Activated T-cell treated with anti-CD3 and anti-CD28 coated beads for 24 hours (primary cell): ENCODE results near the gene BCDIN3D.

Experiments used
- DNase-seq: peaks from one replicate; pipeline ENCODE4 v3.0.0-alpha.2; 2020; ENCODE audit warnings: low read depth

Gene BCDIN3D

DNA sequence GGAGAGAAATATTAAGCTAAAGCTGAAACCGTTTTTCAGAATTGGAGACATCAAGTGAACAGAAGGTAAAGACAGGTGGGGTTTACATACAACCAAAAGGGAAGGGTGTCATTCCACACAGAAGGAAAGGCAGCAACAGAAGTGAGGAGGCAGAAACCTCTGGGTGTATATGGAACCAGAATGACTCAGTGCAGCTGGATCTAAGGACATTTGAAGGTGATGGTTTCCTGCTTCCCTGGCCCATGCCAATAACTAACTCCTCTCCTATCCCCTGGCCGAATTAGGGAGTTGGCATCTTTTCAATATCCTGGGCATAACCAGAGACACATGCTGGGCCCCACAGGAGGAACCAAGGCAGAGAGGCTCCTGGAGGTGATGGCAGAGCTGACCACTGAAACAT, 23.1 kb downstream of the BCDIN3D start:
- no peak for DNase-seq

DNA sequence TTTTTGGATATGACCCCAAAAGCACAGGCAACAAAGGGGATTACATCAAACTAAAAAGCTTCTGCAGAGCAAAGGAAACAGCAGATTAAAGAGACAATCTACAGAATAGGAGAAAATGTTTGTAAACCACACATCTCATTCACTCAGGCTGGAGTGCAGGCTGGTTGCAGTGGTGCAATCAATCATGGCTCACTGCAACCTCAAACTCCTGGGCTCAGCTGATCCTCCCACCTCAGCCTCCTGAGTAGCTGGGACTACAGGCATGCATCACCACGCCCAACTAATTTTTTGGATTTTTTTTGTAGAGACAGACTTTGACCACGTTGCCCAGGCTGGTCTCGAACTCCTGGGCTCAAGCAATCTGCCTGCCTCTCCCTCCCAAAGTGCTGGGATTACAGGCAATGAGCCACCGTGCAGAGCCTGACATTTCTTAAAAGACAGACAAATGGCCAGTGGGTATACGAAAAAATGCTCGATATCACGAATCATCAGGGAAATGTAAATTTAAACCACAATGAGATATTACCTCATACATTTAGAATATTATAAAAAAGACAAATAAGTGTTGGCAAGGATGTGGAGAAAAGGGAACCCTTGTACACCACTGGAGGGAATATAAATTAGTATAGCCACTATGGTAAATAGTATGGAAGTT, 24.5 kb downstream of the BCDIN3D start:
- no peak for DNase-seq

DNA sequence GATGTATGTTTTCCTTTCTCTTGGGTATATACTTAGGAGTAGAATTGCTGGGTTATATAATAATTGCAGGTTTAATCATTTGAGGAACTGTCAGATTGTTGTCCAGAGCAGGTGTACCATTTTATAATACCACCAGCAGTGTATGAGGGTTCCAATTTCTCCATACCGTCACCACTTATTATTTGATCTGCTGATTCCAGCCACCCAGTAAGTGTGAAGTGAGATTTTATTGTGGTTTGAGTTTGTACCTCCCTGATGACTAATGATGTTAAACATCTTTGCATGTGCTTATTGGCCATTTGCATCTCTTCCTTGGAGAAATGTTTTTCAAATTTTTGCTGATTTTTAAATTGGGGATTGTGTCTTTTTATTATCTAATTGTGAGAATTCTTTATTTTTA, 29.8 kb downstream of the BCDIN3D start:
- no peak for DNase-seq

DNA sequence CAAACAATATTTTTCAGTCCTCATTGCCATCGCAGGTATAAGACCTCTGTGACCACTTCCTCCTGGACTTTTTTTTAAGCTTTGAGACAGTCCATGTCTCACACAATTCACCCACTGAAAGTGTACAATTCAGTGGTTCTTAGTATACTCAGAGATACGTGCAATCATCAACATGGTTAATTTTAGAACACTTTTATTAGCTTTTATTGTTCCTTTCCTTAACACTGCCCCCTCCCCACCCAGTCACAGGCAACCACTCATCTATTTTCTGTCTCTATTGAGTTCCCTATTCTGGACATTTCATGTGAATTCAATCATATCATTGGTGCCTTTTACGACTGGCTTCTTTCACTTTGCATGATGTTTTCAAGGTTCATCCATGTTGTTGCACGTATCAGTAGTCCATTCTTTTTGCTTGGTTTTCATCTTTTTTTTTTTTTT, 30.9 kb downstream of the BCDIN3D start:
- DNase-seq: no peak

DNA sequence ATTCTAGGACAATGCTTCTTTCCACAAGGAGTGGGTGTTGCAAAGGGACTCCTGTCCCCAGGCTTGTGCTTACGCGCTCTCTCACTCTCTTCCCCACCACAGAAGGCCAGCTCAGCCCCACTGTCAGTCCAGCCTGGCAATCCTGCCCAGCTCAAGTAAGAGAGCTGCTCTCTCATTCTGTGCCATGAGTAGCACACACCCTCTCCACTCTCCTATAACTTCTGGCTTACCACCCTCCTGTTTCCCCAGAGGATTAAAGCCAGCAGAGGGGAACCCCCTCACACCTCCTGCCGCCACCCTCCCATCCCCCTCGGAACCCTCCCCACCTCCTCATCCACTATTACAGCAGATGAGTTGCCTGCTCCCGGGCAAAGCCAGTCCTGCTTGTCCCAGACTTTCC, 31.8 kb downstream of the BCDIN3D start:
- DNase-seq: no peak

DNA sequence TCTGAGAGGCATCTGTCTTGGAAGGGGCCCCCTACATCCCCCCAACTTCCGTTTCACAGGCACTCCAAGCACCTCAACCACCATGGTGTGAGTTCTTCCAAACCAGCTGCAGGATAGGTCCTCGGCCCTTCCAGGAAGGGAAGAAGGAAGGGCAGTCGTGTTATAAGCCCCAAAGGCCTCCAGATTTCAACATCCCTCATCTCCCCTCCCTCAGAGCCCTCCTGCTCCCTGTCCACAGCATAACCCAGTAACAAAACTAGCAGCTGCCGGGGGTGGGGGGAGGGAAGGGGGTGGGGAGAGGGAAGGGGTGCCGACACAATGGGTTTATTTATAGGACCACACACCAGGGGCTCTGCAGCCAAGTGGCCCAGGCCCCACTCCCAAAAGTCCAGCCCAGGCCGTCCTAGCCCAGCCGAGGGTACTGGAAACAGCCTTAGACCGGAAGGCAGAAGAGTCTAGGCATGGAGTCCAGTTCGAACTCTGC, 33.0 kb downstream of the BCDIN3D start:
- DNase-seq: no peak

DNA sequence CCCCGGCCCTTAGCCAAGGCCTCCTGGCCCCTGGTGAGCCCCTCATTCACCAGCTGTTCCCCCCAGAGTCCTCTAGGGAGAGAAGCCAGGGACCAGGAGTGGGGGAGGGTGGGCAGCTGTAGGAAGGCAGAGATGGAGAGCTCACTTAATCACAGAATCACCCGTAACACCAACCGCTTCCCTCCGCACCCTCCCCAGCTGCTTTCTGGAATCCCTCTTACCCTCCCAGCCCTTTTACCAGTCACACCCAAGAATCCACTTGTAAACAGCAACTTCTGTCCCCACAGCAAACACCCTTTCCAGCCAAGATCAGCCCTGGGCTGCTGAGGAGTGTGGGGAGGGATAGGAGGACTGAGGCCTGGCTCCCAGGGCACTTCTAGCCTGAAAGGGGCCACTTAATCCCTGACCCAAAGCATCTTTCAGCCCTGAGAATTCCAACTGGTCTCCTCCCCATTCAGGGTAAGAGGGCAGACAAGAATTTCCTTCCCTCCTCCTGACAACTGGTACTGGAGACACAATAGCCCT, 33.5 kb downstream of the BCDIN3D start:
- no peak for DNase-seq

DNA sequence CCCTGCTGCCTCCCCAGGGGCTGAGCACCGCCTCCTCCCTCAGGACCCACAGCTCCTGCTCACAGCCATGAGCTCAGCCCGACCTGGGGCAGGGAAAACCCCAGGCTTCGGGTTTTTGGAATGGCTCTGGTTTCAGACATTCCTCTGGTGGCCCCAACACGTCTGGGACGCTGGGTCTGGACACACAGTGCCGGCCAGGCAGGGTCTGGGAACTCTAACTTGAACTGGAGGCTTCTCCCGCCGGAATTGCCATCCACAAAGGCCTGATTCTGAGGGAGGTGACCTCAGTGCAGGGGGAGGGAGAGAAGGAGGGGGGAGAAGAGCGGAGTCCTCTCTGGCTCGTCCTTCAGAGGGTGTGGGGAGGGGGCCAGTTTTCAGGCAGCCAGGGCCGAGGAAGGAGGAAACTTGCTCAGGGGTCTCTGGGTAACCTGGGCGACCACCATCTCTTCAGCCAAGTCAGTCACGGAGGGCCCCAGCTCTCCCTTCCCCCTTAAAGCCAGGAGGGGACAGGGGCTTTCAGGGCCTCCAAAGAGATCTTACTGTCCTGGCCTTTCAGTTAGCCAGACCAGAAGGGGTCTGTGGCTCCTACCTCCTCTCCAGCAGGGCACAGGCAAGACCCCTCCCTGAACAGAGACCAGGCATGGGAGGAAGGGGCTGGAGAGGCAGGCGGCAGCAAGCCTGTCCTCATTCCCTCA, 34.1 kb downstream of the BCDIN3D start:
- no peak for DNase-seq

DNA sequence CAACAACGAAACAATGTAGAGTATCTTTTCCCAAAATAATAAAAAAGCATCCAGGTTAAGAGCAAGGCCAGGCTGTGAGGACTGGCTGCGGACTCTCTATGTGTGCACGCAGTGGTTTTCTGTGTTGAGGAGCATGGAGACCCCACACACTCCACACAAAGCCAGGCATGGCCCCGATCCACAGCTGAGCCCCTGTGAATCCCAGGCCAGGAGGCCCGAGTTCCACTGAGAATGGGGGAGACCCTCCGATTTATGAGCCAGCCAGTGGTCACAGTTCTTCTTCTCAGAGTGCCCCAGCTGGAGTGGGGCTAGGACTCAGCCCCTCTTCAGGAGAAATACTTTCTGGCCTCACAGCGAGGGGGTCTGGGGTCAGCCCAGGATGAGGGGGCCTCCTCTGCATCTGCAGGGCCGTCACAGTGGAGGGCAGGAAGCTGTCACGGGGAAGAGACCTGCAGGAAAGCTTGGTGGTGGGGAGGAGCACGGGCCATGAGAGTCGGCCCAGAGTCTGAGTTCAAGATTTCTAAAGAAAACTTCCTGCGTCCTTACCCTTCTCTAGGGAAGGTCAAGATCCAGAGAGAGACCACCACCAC, 34.8 kb downstream of the BCDIN3D start:
- no peak for DNase-seq

DNA sequence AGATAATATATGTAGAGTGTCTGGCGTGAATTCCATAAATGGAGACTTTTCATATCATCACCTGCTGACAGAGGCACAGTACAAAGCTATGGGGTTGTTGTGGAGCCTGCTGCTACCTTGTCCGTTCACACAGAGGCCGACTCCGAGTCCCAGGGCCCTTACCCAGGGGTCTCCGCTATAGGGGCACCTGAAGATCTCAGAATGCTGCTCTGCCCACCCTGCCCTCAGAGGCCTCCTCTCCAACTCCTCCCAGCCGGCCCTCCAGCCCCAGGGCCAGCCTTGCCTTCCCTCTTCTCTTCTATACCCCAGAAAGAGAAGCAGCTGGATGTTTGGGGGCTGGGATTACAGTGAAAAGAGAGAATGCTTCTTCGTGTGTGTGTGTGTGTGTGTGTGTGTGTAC, 36.0 kb downstream of the BCDIN3D start:
- no peak for DNase-seq

DNA sequence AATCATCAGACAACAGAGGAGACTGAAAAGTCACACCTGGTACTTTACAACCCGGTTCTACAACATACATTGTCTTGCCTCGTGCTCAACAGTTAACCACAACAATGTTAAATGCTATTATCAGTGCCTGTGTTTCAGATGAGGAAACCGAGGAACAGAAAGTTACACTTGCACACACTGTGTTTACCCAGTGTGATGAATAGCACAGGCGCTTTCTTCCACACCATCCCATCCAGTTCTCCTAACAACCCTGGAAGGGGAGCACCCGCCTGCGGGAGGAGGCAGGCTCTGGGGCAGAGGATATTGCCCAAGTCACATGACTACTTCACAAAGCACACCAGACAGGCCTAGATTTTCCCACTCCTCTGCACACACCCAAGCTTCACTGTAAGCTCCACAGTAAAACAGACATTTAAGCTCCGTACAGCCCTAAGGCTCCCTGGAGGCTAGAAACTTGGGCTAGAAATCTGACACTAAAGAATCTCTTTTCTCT, 36.5 kb downstream of the BCDIN3D start:
- no peak for DNase-seq

DNA sequence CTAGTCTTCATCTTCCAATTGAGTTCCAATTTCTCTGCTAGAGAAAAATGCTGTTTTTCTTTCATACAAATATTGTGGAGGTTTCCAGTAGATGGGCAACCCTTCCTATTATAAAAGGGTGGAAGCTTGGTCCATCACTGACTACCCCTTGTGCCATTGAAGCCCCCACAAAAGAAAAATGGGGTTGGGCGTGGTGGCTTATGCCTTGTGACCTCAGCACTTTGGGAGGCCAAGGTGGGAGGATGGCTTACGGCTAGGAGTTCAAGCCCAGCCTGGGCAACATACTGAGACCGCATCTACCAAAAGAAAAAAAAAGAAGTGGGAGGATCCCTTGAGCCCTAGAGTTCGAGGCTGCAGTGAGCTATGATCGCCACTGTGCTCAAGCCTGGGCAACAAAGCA, 37.5 kb downstream of the BCDIN3D start:
- no peak for DNase-seq

DNA sequence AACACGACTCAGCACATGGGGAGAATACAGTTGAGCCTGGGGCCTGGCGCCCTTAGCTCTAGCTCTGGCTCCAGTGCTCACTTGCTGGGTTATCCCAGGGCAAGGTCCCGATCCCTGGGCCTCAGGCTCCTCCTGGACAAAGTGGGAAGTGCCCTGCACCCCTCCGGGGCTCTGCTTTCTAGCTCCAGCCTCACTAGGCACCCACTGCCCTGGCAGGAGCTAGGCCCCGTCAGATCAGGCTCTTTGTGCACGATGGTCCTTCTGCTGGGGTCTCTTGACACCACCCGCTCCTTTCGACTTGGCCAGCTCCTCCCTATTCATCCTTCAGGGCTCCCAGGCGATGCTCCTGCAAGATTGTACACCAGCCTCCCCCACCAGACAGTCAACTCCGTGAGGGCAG, 38.1 kb downstream of the BCDIN3D start:
- DNase-seq: no peak

DNA sequence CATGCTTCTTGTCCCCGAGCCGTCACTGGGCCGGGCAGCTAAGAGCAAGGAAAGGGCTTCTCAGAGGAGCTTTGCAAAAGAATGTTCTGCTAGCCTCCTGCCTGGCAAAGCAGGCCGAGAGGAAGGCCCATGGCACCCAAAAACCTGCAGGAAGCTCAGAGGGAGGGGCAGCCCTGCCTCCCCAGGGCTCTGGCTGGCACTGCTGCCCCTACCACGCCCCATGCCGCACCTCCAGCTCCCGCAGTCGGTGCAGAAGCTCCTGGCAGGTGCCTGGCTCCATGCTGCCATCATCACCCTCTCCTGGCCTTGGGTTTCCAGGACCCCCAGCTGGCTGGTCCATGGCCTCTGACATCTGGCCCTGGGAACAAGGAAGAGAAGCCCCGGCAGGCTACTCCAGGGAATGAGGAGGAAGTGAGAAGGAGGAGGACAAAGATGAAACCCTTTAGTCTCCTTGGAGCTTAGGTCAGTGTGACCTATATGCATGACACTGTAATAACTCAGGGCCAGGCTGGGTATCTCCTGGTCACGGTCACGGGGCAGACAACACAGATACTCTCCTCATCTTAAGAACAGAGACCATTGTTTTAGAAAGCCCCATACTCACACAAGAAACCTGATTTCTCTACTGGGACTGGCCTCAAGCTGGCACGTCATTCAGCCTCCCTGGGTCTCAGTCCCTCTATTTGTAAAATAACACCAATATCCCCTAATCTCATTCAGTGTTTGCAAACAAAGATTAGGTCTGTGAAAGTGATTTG, 39.0 kb downstream of the BCDIN3D start:
- DNase-seq: no peak

DNA sequence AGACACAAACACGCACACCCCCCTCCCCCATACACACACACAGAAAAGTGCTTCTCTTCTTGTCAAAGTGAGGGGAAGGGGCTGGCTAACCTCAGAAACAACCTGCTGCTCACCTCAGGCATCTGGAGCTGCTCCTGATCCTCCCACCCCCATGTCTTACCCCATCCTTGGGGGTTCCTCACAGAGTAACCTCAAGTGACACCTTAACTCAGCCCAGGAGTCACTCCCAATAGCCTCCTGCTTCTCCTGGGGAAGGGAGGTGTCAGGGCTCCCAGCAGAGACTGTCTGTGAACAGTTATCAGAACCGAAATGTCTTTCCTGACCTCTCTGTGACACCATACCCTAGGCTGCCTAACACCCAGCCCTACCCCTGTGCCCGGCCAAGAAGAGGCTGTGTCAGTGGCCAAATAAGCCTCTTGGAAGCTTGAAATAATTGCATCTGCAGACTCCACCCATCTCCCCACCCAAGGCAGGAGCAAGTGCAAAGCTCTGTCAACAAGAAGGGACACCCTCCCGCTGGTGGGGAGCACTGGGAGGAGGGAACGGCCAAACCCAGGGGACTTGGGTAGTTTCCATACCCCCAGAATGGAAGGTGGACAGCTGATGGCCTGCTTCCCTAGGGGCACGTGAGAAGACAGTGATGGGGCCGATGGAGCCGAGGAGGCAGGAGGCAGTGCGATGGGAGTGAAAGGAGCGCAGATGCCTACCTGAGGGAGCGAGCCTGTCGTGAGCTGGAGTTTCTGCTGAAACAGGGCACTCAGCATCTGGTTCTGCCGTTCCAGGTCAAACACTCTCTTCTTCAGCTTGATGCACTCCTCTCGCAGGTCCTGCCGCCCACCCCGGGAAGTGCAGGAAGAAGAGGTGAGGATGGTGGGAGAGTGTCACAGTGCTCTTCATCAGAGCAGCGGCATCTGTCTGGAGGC, 41.5 kb downstream of the BCDIN3D start:
- DNase-seq: no peak

DNA sequence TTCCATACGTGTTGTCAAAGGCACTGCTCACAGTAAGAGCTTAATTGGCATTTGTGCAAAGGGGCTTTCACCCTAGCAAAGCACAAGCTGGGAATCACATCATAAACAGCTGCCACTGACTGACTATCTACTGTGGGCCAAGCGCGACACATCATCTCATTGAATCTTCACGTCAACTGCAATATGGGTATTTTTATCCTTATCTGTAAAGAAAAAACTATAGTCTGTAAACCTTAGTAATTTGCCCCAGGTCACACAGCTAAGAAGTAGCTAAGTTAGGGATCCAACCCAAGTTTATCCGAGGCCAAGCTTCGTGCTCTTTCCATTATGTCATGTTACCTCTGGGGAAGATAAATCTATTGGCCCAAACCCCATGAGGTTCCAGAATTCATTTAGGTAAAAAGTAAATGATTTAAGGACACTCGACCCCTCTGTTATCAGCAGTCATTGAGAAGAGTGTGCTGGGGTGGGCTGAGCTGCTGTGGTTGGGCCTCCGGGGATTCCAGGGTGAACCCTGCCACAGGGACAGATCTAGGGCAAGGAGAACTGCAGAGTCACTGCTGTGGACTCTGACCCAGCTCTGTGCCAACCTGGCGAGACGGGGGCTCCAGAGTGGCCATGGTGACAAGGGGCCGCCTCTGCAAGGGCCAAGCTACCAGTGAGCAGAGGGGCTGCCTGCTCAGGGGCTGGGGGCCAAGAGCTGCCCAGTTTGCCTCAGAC, 42.3 kb downstream of the BCDIN3D start:
- DNase-seq: no peak

DNA sequence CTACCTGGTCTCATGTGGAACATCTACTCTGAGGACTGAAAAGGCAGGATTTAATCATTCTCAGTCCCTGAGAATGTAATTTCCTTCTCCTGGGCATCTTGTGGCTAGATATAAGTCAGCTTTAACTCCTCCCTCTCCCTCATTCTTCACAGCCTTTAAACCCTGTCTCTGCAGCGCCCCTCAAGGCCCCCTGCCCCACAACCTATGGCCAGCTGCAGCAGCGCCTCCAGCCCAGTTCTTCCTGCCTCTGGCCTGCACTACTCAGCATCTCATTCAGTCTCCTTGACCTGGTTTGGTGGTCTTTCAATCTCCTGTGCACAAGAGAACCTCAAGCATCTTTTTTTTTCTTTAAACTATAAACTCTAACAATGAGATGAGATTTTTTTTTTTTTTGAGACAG, 44.0 kb downstream of the BCDIN3D start:
- no peak for DNase-seq

DNA sequence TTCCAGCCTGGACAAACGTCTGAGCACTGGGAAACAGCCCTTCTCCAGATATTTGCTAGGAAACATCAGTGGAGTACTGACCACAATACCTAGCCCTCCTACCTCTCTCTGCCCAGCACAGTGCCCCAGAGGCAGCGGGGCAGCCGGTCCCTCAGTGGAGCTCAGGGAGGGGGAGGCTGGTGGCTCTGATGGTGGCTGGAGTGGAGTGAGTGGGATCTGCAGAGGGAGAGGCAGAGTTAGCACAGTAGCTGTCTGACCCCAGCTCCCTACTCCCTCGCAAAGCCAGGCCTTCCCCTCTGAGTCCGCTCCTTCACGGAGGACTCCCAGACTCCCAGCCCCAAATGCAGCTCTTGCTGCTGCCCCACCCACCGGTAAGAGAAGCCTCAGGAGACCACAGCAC, 44.7 kb downstream of the BCDIN3D start:
- DNase-seq: no peak

DNA sequence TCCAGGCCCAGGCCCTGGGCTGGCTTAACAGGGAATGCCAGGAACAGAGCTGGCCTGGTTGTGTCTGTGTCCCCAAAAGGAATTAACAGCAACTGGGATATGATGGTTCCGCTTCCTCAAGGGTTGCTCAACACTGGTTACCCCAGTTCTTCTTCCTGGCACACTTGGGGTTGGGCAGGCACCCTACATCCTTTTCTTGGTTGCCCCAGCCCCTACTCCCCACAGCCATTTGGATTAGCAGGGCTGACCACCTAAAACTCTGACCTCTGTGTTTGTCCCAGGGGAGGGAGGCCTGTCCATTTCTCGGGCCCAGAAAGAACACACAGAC, 45.5 kb downstream of the BCDIN3D start:
- no peak for DNase-seq

DNA sequence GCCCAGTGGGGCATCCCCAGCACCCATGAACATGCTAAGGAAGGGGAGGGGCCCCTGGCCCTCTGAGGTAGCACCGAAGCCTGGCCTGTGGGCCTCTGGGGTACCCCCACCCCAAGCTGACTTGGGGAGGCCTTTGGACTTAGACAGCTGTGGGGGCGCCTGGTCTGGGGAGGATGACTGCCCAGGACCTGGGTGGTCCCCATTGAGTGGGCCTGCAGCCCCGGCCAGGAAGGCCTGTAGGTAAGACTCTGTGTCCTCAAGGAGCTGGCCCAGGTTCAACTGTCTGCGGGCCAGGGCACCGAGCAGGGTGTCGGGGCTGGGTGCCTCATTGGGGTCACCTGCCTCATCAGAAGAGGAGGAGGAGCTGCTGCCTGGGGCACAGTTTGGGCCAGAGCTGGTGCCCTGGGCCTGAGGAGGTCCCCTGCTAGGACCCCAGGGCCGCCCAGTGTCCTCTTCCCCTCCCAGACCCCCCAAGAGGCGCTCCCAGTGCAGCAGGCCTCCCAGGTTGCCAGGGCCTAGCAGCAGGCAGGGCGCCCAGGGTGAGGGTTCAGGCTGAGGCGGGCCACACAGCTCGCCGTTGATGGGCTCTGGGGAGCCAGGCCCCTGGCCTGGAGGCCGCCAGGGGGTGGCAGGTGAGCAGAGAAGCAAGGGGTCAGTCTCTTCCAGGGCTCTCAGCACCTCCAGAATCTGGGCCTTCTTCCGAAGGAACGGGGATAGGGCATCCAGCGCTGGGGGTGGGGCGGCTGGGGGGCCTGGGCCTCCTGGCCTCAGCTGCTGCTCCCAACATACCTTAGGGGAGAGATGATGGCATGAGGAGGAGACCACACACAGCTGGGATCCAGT, 46.1 kb downstream of the BCDIN3D start:
- DNase-seq: no peak
